ENCODE measurements around the gene SIT1. TPM values are rescaled to one million over a fixed set of nuclear protein-coding genes. Genes with fewer than 3 reads are reported as not detected.
A peak's percentile ranks its signal among the peaks of the same experiment; 100 is the strongest.

The SIT1 gene
- total RNA-seq, 1 experiment from 2014 or later: not detected

DNA sequence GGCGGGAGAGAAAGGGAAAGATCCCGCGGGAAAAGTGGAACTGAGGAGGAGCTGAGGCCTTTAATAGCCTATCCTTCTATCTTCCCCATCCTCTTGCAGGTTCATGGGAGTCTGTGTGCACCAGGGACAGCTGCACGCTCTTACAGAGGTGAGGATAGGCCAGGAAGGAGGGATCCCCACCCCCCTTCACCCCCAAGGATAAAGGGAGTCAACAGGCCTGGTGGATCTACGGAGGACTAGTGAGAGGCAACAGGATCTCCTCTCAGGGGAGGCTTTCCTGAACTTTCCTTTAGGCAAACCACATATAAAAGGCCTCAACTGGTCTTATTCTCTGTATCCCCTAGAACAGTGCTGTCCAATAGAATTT lies 44.6 kb downstream of the SIT1 start:
- peaks cover 20% of the 10 kb centered on the region for H3K4me1 ChIP-seq (ENCODE audit: control insufficient read depth, insufficient read depth, low read length)
- DNase-seq (ENCODE audit: low read depth, low spot score): no peak
- intact Hi-C loops (cut with micrococcal nuclease; ENCODE audit: unreplicated experiment) (loop anchor here (10.0 kb wide), 1 partner anchor 91 kb away; no protein-coding TSS in a partner anchor), in situ Hi-C loops (cut with HindIII; ENCODE audit: low pct_unique_long_range_greater_than_20kb, low sequenced_read_pairs) (no loop called here)
- H3K27ac ChIP-seq (ENCODE audit: low read length): peak overlapping the region; percentile 75
- ChIA-PET CTCF (no interaction called here), POLR2A (no interaction called here)
- no TSS peak for BruUV-seq (replicated peaks)
- no peak for ATAC-seq
- H3K27me3 ChIP-seq (ENCODE audit: control insufficient read depth, insufficient read depth, low read length): no peaks in the 10 kb centered on the region
- peak overlapping the region; percentile 76 to 82 for H3K4me3 ChIP-seq (ENCODE audit: low read depth in 2 of 2, low read length in 2 of 2)
- H3K36me3 ChIP-seq (ENCODE audit: control insufficient read depth, insufficient read depth, low read length): no peaks in the 10 kb centered on the region; the same call in 1 of the 2 replicates
- H3K9me3 ChIP-seq (ENCODE audit: control insufficient read depth, insufficient read depth, low read depth, low read length): no peaks in the 10 kb centered on the region
- TF ChIP-seq POLR2AphosphoS5 (IDR thresholded peaks at IDR 0.05; ENCODE audit: low read depth, low read length) (no peak), TCF7L2 (IDR thresholded peaks at IDR 0.05; ENCODE audit: low read depth, low read length) (no peak), SIN3A (IDR thresholded peaks at IDR 0.05; ENCODE audit: borderline replicate concordance, insufficient read depth, low read depth, low read length) (no peak)
- TF ChIP-seq, protein P1, sequence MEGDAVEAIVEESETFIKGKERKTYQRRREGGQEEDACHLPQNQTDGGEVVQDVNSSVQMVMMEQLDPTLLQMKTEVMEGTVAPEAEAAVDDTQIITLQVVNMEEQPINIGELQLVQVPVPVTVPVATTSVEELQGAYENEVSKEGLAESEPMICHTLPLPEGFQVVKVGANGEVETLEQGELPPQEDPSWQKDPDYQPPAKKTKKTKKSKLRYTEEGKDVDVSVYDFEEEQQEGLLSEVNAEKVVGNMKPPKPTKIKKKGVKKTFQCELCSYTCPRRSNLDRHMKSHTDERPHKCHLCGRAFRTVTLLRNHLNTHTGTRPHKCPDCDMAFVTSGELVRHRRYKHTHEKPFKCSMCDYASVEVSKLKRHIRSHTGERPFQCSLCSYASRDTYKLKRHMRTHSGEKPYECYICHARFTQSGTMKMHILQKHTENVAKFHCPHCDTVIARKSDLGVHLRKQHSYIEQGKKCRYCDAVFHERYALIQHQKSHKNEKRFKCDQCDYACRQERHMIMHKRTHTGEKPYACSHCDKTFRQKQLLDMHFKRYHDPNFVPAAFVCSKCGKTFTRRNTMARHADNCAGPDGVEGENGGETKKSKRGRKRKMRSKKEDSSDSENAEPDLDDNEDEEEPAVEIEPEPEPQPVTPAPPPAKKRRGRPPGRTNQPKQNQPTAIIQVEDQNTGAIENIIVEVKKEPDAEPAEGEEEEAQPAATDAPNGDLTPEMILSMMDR (IDR thresholded peaks at IDR 0.05): no peak
- TF ChIP-seq, protein P2, sequence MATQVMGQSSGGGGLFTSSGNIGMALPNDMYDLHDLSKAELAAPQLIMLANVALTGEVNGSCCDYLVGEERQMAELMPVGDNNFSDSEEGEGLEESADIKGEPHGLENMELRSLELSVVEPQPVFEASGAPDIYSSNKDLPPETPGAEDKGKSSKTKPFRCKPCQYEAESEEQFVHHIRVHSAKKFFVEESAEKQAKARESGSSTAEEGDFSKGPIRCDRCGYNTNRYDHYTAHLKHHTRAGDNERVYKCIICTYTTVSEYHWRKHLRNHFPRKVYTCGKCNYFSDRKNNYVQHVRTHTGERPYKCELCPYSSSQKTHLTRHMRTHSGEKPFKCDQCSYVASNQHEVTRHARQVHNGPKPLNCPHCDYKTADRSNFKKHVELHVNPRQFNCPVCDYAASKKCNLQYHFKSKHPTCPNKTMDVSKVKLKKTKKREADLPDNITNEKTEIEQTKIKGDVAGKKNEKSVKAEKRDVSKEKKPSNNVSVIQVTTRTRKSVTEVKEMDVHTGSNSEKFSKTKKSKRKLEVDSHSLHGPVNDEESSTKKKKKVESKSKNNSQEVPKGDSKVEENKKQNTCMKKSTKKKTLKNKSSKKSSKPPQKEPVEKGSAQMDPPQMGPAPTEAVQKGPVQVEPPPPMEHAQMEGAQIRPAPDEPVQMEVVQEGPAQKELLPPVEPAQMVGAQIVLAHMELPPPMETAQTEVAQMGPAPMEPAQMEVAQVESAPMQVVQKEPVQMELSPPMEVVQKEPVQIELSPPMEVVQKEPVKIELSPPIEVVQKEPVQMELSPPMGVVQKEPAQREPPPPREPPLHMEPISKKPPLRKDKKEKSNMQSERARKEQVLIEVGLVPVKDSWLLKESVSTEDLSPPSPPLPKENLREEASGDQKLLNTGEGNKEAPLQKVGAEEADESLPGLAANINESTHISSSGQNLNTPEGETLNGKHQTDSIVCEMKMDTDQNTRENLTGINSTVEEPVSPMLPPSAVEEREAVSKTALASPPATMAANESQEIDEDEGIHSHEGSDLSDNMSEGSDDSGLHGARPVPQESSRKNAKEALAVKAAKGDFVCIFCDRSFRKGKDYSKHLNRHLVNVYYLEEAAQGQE (IDR thresholded peaks at IDR 0.05; ENCODE audit: insufficient read depth in 1 of 2, low read depth in 2 of 2, low read length in 1 of 2): no peak

DNA sequence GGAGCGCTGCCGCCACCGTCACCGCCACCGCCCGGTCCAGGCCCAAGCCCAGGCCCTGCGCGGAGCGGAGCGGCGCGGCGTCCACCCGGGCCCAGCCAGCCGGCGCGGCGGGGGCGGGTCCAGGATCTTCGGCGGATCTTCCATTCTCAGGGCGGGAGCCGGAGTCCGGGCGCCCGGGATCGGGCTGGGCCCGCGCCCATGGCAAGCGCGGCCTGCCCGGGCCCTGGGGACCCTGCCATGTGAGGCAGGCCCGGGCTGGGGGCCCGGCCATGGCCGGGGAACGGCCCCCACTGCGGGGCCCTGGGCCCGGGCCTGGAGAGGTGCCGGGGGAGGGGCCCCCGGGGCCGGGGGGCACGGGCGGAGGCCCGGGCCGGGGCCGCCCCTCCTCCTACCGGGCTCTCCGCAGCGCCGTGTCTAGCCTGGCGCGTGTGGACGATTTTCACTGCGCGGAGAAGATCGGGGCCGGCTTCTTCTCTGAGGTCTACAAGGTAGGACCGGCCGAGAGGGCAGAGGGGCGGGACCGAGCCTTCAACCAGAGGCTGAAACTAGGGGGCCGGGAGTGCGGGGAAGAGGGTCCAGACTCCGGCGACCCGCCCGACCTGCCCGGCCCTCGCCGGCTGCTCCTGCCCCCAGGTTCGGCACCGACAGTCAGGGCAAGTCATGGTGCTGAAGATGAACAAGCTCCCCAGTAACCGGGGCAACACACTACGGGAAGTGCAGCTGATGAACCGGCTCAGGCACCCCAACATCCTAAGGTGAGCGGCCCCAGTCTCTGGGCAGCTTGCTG lies 45.2 kb downstream of the SIT1 start:
- intact Hi-C loops (cut with micrococcal nuclease; ENCODE audit: unreplicated experiment): loop anchor here (10.0 kb wide), 1 partner anchor 91 kb away; no protein-coding TSS in a partner anchor
- H3K4me3 ChIP-seq (ENCODE audit: low read depth in 2 of 2, low read length in 2 of 2): peak overlapping the region; percentile 76 to 82
- peak; percentile 44 for ATAC-seq
- TF ChIP-seq POLR2AphosphoS5 (IDR thresholded peaks at IDR 0.05; ENCODE audit: low read depth, low read length) (no peak), SIN3A (IDR thresholded peaks at IDR 0.05; ENCODE audit: borderline replicate concordance, insufficient read depth, low read depth, low read length) (no peak; the same call in 1 of the 2 replicates), TCF7L2 (IDR thresholded peaks at IDR 0.05; ENCODE audit: low read depth, low read length) (no peak)
- TF ChIP-seq, protein P2 (IDR thresholded peaks at IDR 0.05; ENCODE audit: insufficient read depth in 1 of 2, low read depth in 2 of 2, low read length in 1 of 2): no peak
- TF ChIP-seq, protein P1 (IDR thresholded peaks at IDR 0.05): no peak
- no TSS peak for BruUV-seq (replicated peaks)
- no peaks in the 10 kb centered on the region for H3K27me3 ChIP-seq (ENCODE audit: control insufficient read depth, insufficient read depth, low read length)
- CTCF ChIA-PET: no interaction called here
- H3K9me3 ChIP-seq (ENCODE audit: control insufficient read depth, insufficient read depth, low read depth, low read length): no peaks in the 10 kb centered on the region
- in situ Hi-C loops (cut with HindIII; ENCODE audit: low pct_unique_long_range_greater_than_20kb, low sequenced_read_pairs): no loop called here
- H3K4me1 ChIP-seq (ENCODE audit: control insufficient read depth, insufficient read depth, low read length): peaks cover 20% of the 10 kb centered on the region
- H3K27ac ChIP-seq (ENCODE audit: low read length): peak overlapping the region; percentile 75
- DNase-seq (ENCODE audit: low read depth, low spot score): no peak
- POLR2A ChIA-PET: no interaction called here
- no peaks in the 10 kb centered on the region; the same call in 1 of the 2 replicates for H3K36me3 ChIP-seq (ENCODE audit: control insufficient read depth, insufficient read depth, low read length)

Measured in Panc1 (cell line).